Measurements from ENCODE around the gene ABI3. TPM values are rescaled to one million over a fixed set of nuclear protein-coding genes. Genes with fewer than 3 reads are reported as not detected.

Gene ABI3
- polyA plus RNA-seq, 4 donors: 2.7 to 18.6 (median 8.7) TPM

DNA sequence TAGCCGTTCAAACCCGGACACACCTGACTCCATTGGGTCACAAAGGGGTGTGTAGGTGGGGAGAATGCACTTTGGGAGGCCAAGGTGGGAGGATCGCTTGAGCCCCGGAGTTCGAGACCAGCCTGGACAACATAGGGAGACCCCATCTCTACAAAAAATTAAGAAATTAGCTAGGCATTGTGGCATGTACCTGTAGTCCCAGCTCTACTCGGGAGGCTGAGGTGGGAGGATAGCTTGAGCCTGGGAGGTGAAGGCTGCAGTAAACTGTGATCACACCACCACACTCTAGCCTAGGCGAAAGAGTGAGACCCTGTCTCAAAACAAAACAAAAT is 21.0 kb downstream of the ABI3 start:
- Histone ChIP-seq H3K27me3 (ENCODE audit: control insufficient read depth in 3 of 3, insufficient read depth in 3 of 3, low read length in 3 of 3) (peaks cover 0 to 42% (median 0%) of the 10 kb centered on the region in 3 donors), H3K36me3 (ENCODE audit: control insufficient read depth in 3 of 3, insufficient read depth in 2 of 3, low read depth in 1 of 3, low read length in 3 of 3) (no peaks in the 10 kb centered on the region), H3K4me1 (ENCODE audit: control insufficient read depth in 3 of 3, insufficient read depth in 2 of 3, low read depth in 1 of 3, low read length in 2 of 3) (peaks cover 0 to 16% (median 2%) of the 10 kb centered on the region in 3 donors), H3K4me3 (ENCODE audit: low read depth in 1 of 3, low read length in 3 of 3) (no peak overlapping the region), H3K9me3 (ENCODE audit: control insufficient read depth in 2 of 2, insufficient read depth in 1 of 2, low read depth in 1 of 2, low read length in 1 of 2) (no peaks in the 10 kb centered on the region), H3K27ac (ENCODE audit: low read depth in 1 of 3, low read length in 2 of 3) (no peak overlapping the region)
- no peak for DNase-seq
- no peak for FAIRE-seq
- WGBS, 3 donors: 60 to 67% (median 66%) methylated on average over 7 of the region's 7 CpGs

- DNase-seq (peak; percentile 34 to 93), FAIRE-seq (no peak)
- WGBS, 3 donors: 25 to 71% (median 40%) methylated on average over 5 of the region's 5 CpGs
Observed at GRCh38 chr17:49234509-49235080, 24.1 kb downstream of the ABI3 start.

DNA sequence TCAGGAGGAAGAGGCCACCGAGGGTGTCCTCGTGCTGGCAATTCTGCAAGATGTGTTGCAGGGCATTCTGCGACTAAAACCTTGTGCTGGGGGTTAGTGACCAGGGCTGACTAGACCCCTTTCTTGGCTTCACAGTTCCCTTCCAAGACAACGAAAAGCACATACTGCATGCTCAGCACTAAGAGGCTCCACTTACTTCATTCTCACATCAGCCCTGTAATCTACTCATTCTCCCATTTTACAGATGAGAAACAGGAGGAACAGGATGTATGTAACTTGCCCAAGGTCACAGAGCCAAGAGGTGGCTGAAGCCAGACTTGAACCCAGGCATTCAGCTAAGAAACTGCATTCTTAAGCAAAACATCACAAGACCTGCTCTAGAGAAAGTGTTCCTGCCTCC is 25.4 kb downstream of the ABI3 start:
- Histone ChIP-seq H3K36me3 (ENCODE audit: control insufficient read depth in 3 of 3, insufficient read depth in 2 of 3, low read depth in 1 of 3, low read length in 3 of 3) (no peaks in the 10 kb centered on the region), H3K9me3 (ENCODE audit: control insufficient read depth in 2 of 2, insufficient read depth in 1 of 2, low read depth in 1 of 2, low read length in 1 of 2) (no peaks in the 10 kb centered on the region), H3K27me3 (ENCODE audit: control insufficient read depth in 3 of 3, insufficient read depth in 3 of 3, low read length in 3 of 3) (peaks cover 0 to 11% (median 0%) of the 10 kb centered on the region in 3 donors), H3K4me1 (ENCODE audit: control insufficient read depth in 3 of 3, insufficient read depth in 2 of 3, low read depth in 1 of 3, low read length in 2 of 3) (peaks cover 0 to 5% (median 2%) of the 10 kb centered on the region in 3 donors), H3K4me3 (ENCODE audit: low read depth in 1 of 3, low read length in 3 of 3) (no peak overlapping the region), H3K27ac (ENCODE audit: low read depth in 1 of 3, low read length in 2 of 3) (no peak overlapping the region)
- FAIRE-seq (no peak), DNase-seq (no peak)
- 78 to 98% (median 81%) methylated on average over 4 of the region's 4 CpGs for WGBS, 3 donors

More at GRCh38 chr17:49234509-49235080, 24.1 kb downstream of the ABI3 start:
- H3K27me3 ChIP-seq (ENCODE audit: control insufficient read depth in 3 of 3, insufficient read depth in 3 of 3, low read length in 3 of 3): peaks cover 0 to 24% (median 0%) of the 10 kb centered on the region in 3 donors
- no peak overlapping the region for H3K4me3 ChIP-seq (ENCODE audit: low read depth in 1 of 3, low read length in 3 of 3)
- H3K4me1 ChIP-seq (ENCODE audit: control insufficient read depth in 3 of 3, insufficient read depth in 2 of 3, low read depth in 1 of 3, low read length in 2 of 3): peaks cover 0 to 16% (median 2%) of the 10 kb centered on the region in 3 donors
- H3K27ac ChIP-seq (ENCODE audit: low read depth in 1 of 3, low read length in 2 of 3): no peak overlapping the region
- no peaks in the 10 kb centered on the region for H3K36me3 ChIP-seq (ENCODE audit: control insufficient read depth in 3 of 3, insufficient read depth in 2 of 3, low read depth in 1 of 3, low read length in 3 of 3)
- H3K9me3 ChIP-seq (ENCODE audit: control insufficient read depth in 2 of 2, insufficient read depth in 1 of 2, low read depth in 1 of 2, low read length in 1 of 2): no peaks in the 10 kb centered on the region

- no peaks in the 10 kb centered on the region for H3K4me1 ChIP-seq (ENCODE audit: control insufficient read depth in 3 of 3, insufficient read depth in 2 of 3, low read depth in 1 of 3, low read length in 2 of 3)
- 90 to 100% (median 92%) methylated on average over 1 of the region's 1 CpG for WGBS, 3 donors
- no peak for FAIRE-seq
Observed at GRCh38 chr17:49239963-49240362, 29.5 kb downstream of the ABI3 start.

DNA sequence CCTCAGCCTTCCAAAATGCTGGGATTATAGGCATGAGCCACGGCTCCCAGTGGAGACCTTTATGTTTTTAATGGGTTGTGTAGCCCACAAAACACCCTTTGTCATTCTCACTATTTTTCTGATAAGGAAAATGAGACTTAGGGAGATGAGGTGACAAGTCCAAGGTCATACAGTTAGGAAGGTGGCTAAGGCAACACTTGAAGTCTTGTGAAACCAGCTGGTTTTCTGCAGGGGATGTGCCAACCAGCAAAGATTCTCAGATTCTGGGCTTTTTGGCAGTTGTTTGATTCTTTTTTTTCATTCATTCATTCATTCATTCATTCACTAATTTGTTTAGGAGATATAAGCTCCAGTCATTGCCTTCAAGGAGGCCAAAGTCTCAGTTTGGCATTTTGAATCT is 30.1 kb downstream of the ABI3 start:
- WGBS, 3 donors: 11 to 52% (median 39%) methylated on average over 1 of the region's 1 CpG
- Histone ChIP-seq H3K36me3 (ENCODE audit: control insufficient read depth in 3 of 3, insufficient read depth in 2 of 3, low read depth in 1 of 3, low read length in 3 of 3) (no peaks in the 10 kb centered on the region), H3K27me3 (ENCODE audit: control insufficient read depth in 3 of 3, insufficient read depth in 3 of 3, low read length in 3 of 3) (no peaks in the 10 kb centered on the region), H3K4me1 (ENCODE audit: control insufficient read depth in 3 of 3, insufficient read depth in 2 of 3, low read depth in 1 of 3, low read length in 2 of 3) (no peaks in the 10 kb centered on the region), H3K4me3 (ENCODE audit: low read depth in 1 of 3, low read length in 3 of 3) (no peak overlapping the region), H3K9me3 (ENCODE audit: control insufficient read depth in 2 of 2, insufficient read depth in 1 of 2, low read depth in 1 of 2, low read length in 1 of 2) (no peaks in the 10 kb centered on the region), H3K27ac (ENCODE audit: low read depth in 1 of 3, low read length in 2 of 3) (no peak overlapping the region)
- FAIRE-seq (no peak), DNase-seq (no peak)

More at GRCh38 chr17:49239963-49240362, 29.5 kb downstream of the ABI3 start:
- Histone ChIP-seq H3K27me3 (ENCODE audit: control insufficient read depth in 3 of 3, insufficient read depth in 3 of 3, low read length in 3 of 3) (no peaks in the 10 kb centered on the region), H3K36me3 (ENCODE audit: control insufficient read depth in 3 of 3, insufficient read depth in 2 of 3, low read depth in 1 of 3, low read length in 3 of 3) (no peaks in the 10 kb centered on the region), H3K4me3 (ENCODE audit: low read depth in 1 of 3, low read length in 3 of 3) (no peak overlapping the region), H3K27ac (ENCODE audit: low read depth in 1 of 3, low read length in 2 of 3) (no peak overlapping the region), H3K9me3 (ENCODE audit: control insufficient read depth in 2 of 2, insufficient read depth in 1 of 2, low read depth in 1 of 2, low read length in 1 of 2) (no peaks in the 10 kb centered on the region)
- no peak for DNase-seq

- no peaks in the 10 kb centered on the region for H3K9me3 ChIP-seq (ENCODE audit: control insufficient read depth in 2 of 2, insufficient read depth in 1 of 2, low read depth in 1 of 2, low read length in 1 of 2)
- no peaks in the 10 kb centered on the region for H3K27me3 ChIP-seq (ENCODE audit: control insufficient read depth in 3 of 3, insufficient read depth in 3 of 3, low read length in 3 of 3)
- no peaks in the 10 kb centered on the region for H3K36me3 ChIP-seq (ENCODE audit: control insufficient read depth in 3 of 3, insufficient read depth in 2 of 3, low read depth in 1 of 3, low read length in 3 of 3)
- WGBS, 3 donors: 89 to 97% (median 92%) methylated on average over 8 of the region's 8 CpGs
- no peak for DNase-seq
- H3K27ac ChIP-seq (ENCODE audit: low read depth in 1 of 3, low read length in 2 of 3): no peak overlapping the region
- H3K4me3 ChIP-seq (ENCODE audit: low read depth in 1 of 3, low read length in 3 of 3): no peak overlapping the region
- no peaks in the 10 kb centered on the region for H3K4me1 ChIP-seq (ENCODE audit: control insufficient read depth in 3 of 3, insufficient read depth in 2 of 3, low read depth in 1 of 3, low read length in 2 of 3)
- no peak for FAIRE-seq
Observed at GRCh38 chr17:49241040-49241439, 30.5 kb downstream of the ABI3 start.

DNA sequence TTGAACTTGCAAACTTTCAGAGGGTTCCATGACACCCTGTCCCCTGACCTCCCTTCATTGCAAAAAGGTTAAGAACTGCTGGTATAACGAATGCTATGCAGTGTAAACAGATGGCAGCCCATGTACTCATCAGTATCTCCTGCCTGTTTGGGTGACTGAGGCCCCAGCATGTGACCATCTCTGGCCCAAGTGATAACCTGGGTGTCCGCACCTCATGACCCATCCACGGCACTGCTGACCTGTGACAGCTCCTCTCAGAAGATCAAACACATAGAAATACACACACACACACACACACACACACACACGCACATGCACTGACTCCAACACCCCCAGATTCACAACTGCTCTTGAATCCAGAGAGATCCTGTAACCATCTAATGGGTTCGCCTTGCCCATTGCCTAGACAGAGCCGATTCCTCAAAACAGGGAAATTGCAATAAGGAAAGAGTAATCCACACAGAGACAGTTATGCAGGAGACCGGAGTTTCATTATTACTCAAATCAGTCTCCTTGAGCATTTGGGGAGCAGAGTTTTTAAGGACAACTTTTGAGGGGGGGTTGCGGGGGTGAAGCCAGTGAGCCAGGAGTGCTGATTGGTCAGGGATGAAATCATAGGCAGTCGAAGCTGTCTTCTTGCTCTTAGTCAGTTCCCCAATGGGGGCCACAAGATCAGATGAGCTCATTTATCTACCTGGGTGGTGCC is 31.3 kb downstream of the ABI3 start:
- no peaks in the 10 kb centered on the region for H3K4me1 ChIP-seq (ENCODE audit: control insufficient read depth in 3 of 3, insufficient read depth in 2 of 3, low read depth in 1 of 3, low read length in 2 of 3)
- H3K4me3 ChIP-seq (ENCODE audit: low read depth in 1 of 3, low read length in 3 of 3): no peak overlapping the region
- WGBS, 3 donors: 75 to 78% (median 78%) methylated on average over 9 of the region's 9 CpGs
- no peak overlapping the region for H3K27ac ChIP-seq (ENCODE audit: low read depth in 1 of 3, low read length in 2 of 3)
- FAIRE-seq: no peak
- H3K9me3 ChIP-seq (ENCODE audit: control insufficient read depth in 2 of 2, insufficient read depth in 1 of 2, low read depth in 1 of 2, low read length in 1 of 2): no peaks in the 10 kb centered on the region
- H3K36me3 ChIP-seq (ENCODE audit: control insufficient read depth in 3 of 3, insufficient read depth in 2 of 3, low read depth in 1 of 3, low read length in 3 of 3): no peaks in the 10 kb centered on the region
- no peaks in the 10 kb centered on the region for H3K27me3 ChIP-seq (ENCODE audit: control insufficient read depth in 3 of 3, insufficient read depth in 3 of 3, low read length in 3 of 3)
- DNase-seq: no peak

DNA sequence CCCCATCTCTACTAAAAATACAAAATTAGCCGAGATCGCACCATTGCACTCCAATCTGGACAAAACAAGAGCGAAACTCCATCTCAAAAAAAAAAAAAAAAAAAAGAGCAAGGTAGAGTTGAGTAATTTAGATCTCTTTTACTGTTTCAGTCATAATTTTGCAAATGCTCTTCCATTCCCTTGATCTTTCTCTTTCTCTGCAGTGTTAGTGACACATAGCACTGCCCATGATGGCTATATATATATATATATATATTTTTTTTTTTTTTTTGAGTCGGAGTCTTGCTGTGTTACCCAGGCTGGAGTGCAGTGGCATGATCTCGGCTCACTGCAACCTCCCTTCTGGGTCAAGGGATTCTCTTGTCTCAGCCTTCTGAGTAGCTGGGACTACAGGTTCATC is 32.3 kb downstream of the ABI3 start:
- Histone ChIP-seq H3K27me3 (ENCODE audit: control insufficient read depth in 3 of 3, insufficient read depth in 3 of 3, low read length in 3 of 3) (no peaks in the 10 kb centered on the region), H3K36me3 (ENCODE audit: control insufficient read depth in 3 of 3, insufficient read depth in 2 of 3, low read depth in 1 of 3, low read length in 3 of 3) (no peaks in the 10 kb centered on the region), H3K27ac (ENCODE audit: low read depth in 1 of 3, low read length in 2 of 3) (no peak overlapping the region), H3K4me3 (ENCODE audit: low read depth in 1 of 3, low read length in 3 of 3) (no peak overlapping the region), H3K4me1 (ENCODE audit: control insufficient read depth in 3 of 3, insufficient read depth in 2 of 3, low read depth in 1 of 3, low read length in 2 of 3) (no peaks in the 10 kb centered on the region), H3K9me3 (ENCODE audit: control insufficient read depth in 2 of 2, insufficient read depth in 1 of 2, low read depth in 1 of 2, low read length in 1 of 2) (no peaks in the 10 kb centered on the region)
- no peak for FAIRE-seq
- no peak for DNase-seq
- WGBS, 3 donors: 85 to 92% (median 88%) methylated on average over 5 of the region's 5 CpGs

Measured in small intestine (tissue), 7 donors.